Gastrocnemius medialis (tissue), 4 donors: ENCODE data around the gene MTA1.

ENCODE experiments used
- POLR2A ChIP-seq, 2 donors: fragments of 450-650 bp; IDR thresholded peaks; one replicate each; pipeline ENCODE4 v1.6.1; 2017; ENCODE audit warnings: antibody characterized with exemption in 2 of 2, mild to moderate bottlenecking in 2 of 2, moderate library complexity in 2 of 2
- TF ChIP-seq, protein P1 (sequence below), 5 experiments: fragments of 450-650 bp in 3 of 5; fragments of 200-600 bp in 2 of 5; sonication (generic) in 2 of 5; IDR thresholded peaks in 4 of 5; conservative IDR thresholded peaks in 1 of 5; 1 replicate in 4 of 5; 2 replicates in 1 of 5; pipeline ENCODE4 v1.5.1; 2016 to 2019; ENCODE audit warnings: antibody characterized with exemption in 5 of 5, mild to moderate bottlenecking in 3 of 5, moderate library complexity in 3 of 5

GRCh38 chr14:105508069-105508468, 88.4 kb downstream of the MTA1 start:
- no peak for TF ChIP-seq POLR2A (IDR thresholded peaks at IDR 0.05)
- TF ChIP-seq, protein P1, sequence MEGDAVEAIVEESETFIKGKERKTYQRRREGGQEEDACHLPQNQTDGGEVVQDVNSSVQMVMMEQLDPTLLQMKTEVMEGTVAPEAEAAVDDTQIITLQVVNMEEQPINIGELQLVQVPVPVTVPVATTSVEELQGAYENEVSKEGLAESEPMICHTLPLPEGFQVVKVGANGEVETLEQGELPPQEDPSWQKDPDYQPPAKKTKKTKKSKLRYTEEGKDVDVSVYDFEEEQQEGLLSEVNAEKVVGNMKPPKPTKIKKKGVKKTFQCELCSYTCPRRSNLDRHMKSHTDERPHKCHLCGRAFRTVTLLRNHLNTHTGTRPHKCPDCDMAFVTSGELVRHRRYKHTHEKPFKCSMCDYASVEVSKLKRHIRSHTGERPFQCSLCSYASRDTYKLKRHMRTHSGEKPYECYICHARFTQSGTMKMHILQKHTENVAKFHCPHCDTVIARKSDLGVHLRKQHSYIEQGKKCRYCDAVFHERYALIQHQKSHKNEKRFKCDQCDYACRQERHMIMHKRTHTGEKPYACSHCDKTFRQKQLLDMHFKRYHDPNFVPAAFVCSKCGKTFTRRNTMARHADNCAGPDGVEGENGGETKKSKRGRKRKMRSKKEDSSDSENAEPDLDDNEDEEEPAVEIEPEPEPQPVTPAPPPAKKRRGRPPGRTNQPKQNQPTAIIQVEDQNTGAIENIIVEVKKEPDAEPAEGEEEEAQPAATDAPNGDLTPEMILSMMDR (IDR thresholded peaks at IDR 0.05 in 4 of 5, conservative IDR thresholded peaks at IDR 0.05 in 1 of 5) = no peak
